Thyroid gland (tissue), 4 donors: ENCODE results near the gene CACNB4. TPM values are rescaled to one million over a fixed set of nuclear protein-coding genes. Genes with fewer than 3 reads are reported as not detected.

Experiments
- DNase-seq, 2 donors: peaks; one replicate each; pipeline ENCODE4 v3.0.0-alpha.2; 2019
- H3K27ac ChIP-seq, 3 donors: fragments of 200-600 bp; sonication (generic); 1 replicate in 2 of 3; 2 replicates in 1 of 3; pipeline ENCODE4 v1.5.1; 2016 to 2019; ENCODE audit warnings: mild to moderate bottlenecking in 1 of 3, moderate library complexity in 1 of 3
- H3K27me3 ChIP-seq: fragments of 200-600 bp; sonication (generic); one replicate; pipeline ENCODE4 v1.5.1; 2019
- H3K36me3 ChIP-seq, 2 donors: fragments of 200-600 bp; sonication (generic); one replicate each; pipeline ENCODE4 v1.5.1; 2016 to 2019
- H3K4me1 ChIP-seq, 2 donors: fragments of 200-600 bp; sonication (generic); one replicate each; pipeline ENCODE4 v1.5.1; 2017 to 2019
- H3K4me3 ChIP-seq, 3 donors: fragments of 200-600 bp; sonication (generic); replicated peaks in 1 of 3; 1 replicate in 2 of 3; 2 replicates in 1 of 3; pipeline ENCODE4 v1.5.1; 2016; ENCODE audit warnings: mild to moderate bottlenecking in 1 of 3
- H3K9me3 ChIP-seq: fragments of 200-600 bp; sonication (generic); one replicate; pipeline ENCODE4 v1.5.1; 2017
- CTCF ChIP-seq, 6 experiments: fragments of 200-600 bp in 3 of 6; fragments of 450-650 bp in 3 of 6; sonication (generic) in 3 of 6; IDR thresholded peaks; one replicate each; pipeline ENCODE4 v1.5.1; 2016 to 2019; ENCODE audit warnings: antibody characterized with exemption in 6 of 6, mild to moderate bottlenecking in 2 of 6, inconsistent platforms in 1 of 6, moderate library complexity in 1 of 6
- POLR2A ChIP-seq, 2 donors: fragments of 450-650 bp; IDR thresholded peaks; one replicate each; pipeline ENCODE4 v1.6.1; 2017; ENCODE audit warnings: antibody characterized with exemption in 2 of 2, mild to moderate bottlenecking in 2 of 2, moderate library complexity in 1 of 2
- WGBS, 2 donors: methylation state at CpG; one replicate each; pipeline ENCODE4 v1.1.5; 2017; 5-methylcytosine and 5-hydroxymethylcytosine counted together
- intact Hi-C: fragments of 100-400 bp; cut with DNase I; formaldehyde crosslinking; loops from one replicate; pipeline ENCODE4 v1.15.1; 2023
- total RNA-seq, 4 donors: library from RNA; depleted of rRNA; stranded (reverse); fragments of >200 nt; gene quantifications; one replicate each; pipeline ENCODE4 v1.2.3, GENCODE V29; 2016

Gene CACNB4
- total RNA-seq, 4 donors from 2014 or later: 3.0 to 3.6 (median 3.2) TPM

GRCh38 chr2:152055366-152056108 lies 43.3 kb downstream of the CACNB4 start:
- no peak for DNase-seq
- Histone ChIP-seq H3K9me3 (no peaks in the 10 kb centered on the region), H3K4me3 (no peak overlapping the region), H3K27ac (no peak overlapping the region), H3K36me3 (no peaks in the 10 kb centered on the region), H3K4me1 (no peaks in the 10 kb centered on the region), H3K27me3 (no peaks in the 10 kb centered on the region)
- 93 to 94% methylated on average over 8 of the region's 8 CpGs for WGBS, 2 donors
- TF ChIP-seq POLR2A (IDR thresholded peaks at IDR 0.05): no peak
- TF ChIP-seq CTCF (IDR thresholded peaks at IDR 0.05): no peak
- intact Hi-C loops: no loop called here

- Histone ChIP-seq H3K27ac (no peak overlapping the region), H3K27me3 (no peaks in the 10 kb centered on the region), H3K36me3 (no peaks in the 10 kb centered on the region), H3K4me1 (no peaks in the 10 kb centered on the region), H3K9me3 (no peaks in the 10 kb centered on the region), H3K4me3 (no peak overlapping the region)
- intact Hi-C loops: no loop called here
- no peak for TF ChIP-seq CTCF (IDR thresholded peaks at IDR 0.05)
- no peak for TF ChIP-seq POLR2A (IDR thresholded peaks at IDR 0.05)
- WGBS, 2 donors: 58 to 71% methylated on average over 2 of the region's 2 CpGs
- no peak for DNase-seq
Observed at GRCh38 chr2:152054593-152054992, 44.3 kb downstream of the CACNB4 start.

DNA sequence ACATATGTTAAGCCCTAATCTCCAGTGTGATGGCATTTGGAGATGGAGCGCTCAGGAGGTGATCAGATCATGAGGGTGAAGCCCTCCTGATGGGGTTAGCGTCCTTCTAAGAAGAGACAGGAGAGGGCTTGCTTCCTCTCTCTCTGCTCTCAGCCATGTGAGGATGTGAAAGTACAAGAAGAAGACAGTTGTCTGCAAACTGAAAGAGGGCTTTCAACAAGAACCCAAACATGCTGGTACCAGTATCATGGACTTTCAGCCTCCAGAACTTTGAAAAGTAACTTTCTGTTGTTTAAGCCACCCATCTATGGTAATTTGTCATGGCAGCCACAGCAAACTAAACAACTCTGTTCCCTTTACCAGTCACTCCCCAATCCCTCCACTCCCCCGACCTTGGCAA lies 47.4 kb downstream of the CACNB4 start:
- no peak for TF ChIP-seq CTCF (IDR thresholded peaks at IDR 0.05)
- TF ChIP-seq POLR2A (IDR thresholded peaks at IDR 0.05): no peak
- DNase-seq: no peak
- Histone ChIP-seq H3K27ac (no peak overlapping the region), H3K4me1 (no peaks in the 10 kb centered on the region), H3K9me3 (no peaks in the 10 kb centered on the region), H3K4me3 (no peak overlapping the region), H3K27me3 (no peaks in the 10 kb centered on the region), H3K36me3 (no peaks in the 10 kb centered on the region)
- 90 to 94% methylated on average over 3 of the region's 3 CpGs for whole genome bisulfite sequencing, 2 donors
- intact Hi-C loops: no loop called here

DNA sequence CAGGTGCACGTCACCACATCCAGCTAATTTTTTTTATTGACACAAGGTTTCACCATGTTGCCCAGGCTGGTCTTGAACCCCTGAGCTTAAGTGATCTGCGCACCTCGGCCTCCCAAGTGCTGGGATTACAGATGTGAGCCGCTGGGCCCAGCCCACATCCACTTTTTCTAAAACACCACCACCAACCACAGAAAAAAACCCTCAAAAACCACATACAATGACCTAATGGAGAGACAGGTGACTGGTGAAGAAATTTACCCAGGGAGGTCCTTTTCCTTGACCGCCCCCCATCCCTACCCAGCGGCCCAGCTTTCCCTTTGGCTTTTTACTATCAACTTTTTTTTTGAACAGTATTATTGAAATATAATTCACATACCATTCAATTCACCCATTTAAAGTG lies 47.9 kb downstream of the CACNB4 start:
- H3K36me3 ChIP-seq: no peaks in the 10 kb centered on the region
- TF ChIP-seq POLR2A (IDR thresholded peaks at IDR 0.05) (no peak), CTCF (IDR thresholded peaks at IDR 0.05) (no peak)
- no peaks in the 10 kb centered on the region for H3K9me3 ChIP-seq
- no peak overlapping the region for H3K4me3 ChIP-seq
- intact Hi-C loops: no loop called here
- H3K27ac ChIP-seq: no peak overlapping the region
- H3K4me1 ChIP-seq: no peaks in the 10 kb centered on the region
- 94% methylated on average over 6 of the region's 6 CpGs for WGBS, 2 donors
- DNase-seq: no peak
- H3K27me3 ChIP-seq: no peaks in the 10 kb centered on the region

GRCh38 chr2:152050341-152050740 lies 48.5 kb downstream of the CACNB4 start:
- intact Hi-C loops: no loop called here
- WGBS, 2 donors: 41 to 46% methylated on average over 3 of the region's 3 CpGs
- Histone ChIP-seq H3K9me3 (no peaks in the 10 kb centered on the region), H3K4me1 (no peaks in the 10 kb centered on the region), H3K4me3 (no peak overlapping the region), H3K36me3 (no peaks in the 10 kb centered on the region), H3K27ac (no peak overlapping the region), H3K27me3 (no peaks in the 10 kb centered on the region)
- no peak for DNase-seq
- TF ChIP-seq CTCF (IDR thresholded peaks at IDR 0.05) (no peak), POLR2A (IDR thresholded peaks at IDR 0.05) (no peak)
